Thyroid gland (tissue), 4 donors: ENCODE results near the gene ZNRF1.

Experiments
- CTCF ChIP-seq, 6 experiments: fragments of 200-600 bp in 3 of 6; fragments of 450-650 bp in 3 of 6; sonication (generic) in 3 of 6; IDR thresholded peaks; one replicate each; pipeline ENCODE4 v1.5.1; 2016 to 2019; ENCODE audit warnings: antibody characterized with exemption in 6 of 6, mild to moderate bottlenecking in 2 of 6, inconsistent platforms in 1 of 6, moderate library complexity in 1 of 6
- POLR2A ChIP-seq, 2 donors: fragments of 450-650 bp; IDR thresholded peaks; one replicate each; pipeline ENCODE4 v1.6.1; 2017; ENCODE audit warnings: antibody characterized with exemption in 2 of 2, mild to moderate bottlenecking in 2 of 2, moderate library complexity in 1 of 2

- no peak for TF ChIP-seq POLR2A (IDR thresholded peaks at IDR 0.05)
- TF ChIP-seq CTCF (IDR thresholded peaks at IDR 0.05), result no peak
These were observed 19.1 kb downstream of the ZNRF1 start for GRCh38 chr16:75017670-75018525.
